HCT116 (cell line): ENCODE data around the gene RAB3GAP2.

ENCODE experiments used
- CTCF ChIP-seq, 3 experiments: fragments of 200-600 bp in 1 of 3; sonication (generic) in 1 of 3; IDR thresholded peaks in 2 of 3; conservative IDR thresholded peaks in 1 of 3; 2 replicates each; pipeline ENCODE4 v1.5.1; 2012 to 2017; ENCODE audit warnings: low read depth in 2 of 3, low read length in 2 of 3, antibody characterized with exemption in 1 of 3, borderline replicate concordance in 1 of 3, control low read depth in 1 of 3, mild to moderate bottlenecking in 1 of 3, mixed read lengths in 1 of 3, mixed run types in 1 of 3, moderate library complexity in 1 of 3; ENCODE audit not compliant: insufficient read depth in 1 of 3
- POLR2A ChIP-seq: IDR thresholded peaks from 2 replicates; pipeline ENCODE4 v1.7.0; 2011; ENCODE audit warnings: borderline replicate concordance; ENCODE audit not compliant: insufficient read depth, insufficient read length; ENCODE audit errors: extremely low read depth
- POLR2AphosphoS5 ChIP-seq: IDR thresholded peaks from 2 replicates; pipeline ENCODE4 v1.6.1; 2011; ENCODE audit warnings: mild to moderate bottlenecking, low read depth, low read length, moderate library complexity

DNA sequence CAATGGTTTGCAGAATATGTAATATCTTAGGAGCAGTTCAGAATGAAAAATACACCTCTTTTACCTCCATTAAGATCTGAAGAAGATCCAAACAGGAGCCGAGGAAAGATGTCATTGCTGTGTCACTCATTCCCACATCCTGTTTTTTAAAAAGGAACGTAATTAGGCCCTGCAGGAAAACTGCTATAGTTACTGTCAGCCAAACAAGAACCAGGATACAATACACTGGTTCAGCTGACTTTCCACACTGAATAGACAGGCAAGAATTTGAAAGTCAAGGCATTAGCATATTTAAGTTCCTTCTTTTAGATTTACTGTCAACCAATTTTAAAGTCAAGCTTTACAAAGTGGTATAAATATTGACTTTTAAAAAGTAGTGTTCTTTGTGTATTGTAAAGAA lies 114.5 kb downstream of the RAB3GAP2 start:
- TF ChIP-seq POLR2AphosphoS5: no peak
- TF ChIP-seq CTCF (IDR thresholded peaks at IDR 0.05 in 2 of 3, conservative IDR thresholded peaks at IDR 0.05 in 1 of 3; ENCODE audit: borderline replicate concordance in 1 of 3, insufficient read depth in 1 of 3, low read depth in 2 of 3, low read length in 2 of 3): no peak
- TF ChIP-seq POLR2A: no peak
